K562 (cell line): ENCODE measurements around the gene IGSF23. TPM values are rescaled to one million over a fixed set of nuclear protein-coding genes. Genes with fewer than 3 reads are reported as not detected.

Experiments used
- CREBBP ChIP-seq: IDR thresholded peaks from one replicate; pipeline ENCODE4 v1.6.1; 2012; ENCODE audit warnings: low read depth, mild to moderate bottlenecking, control low read depth, inconsistent platforms, low read length
- ETV1 ChIP-seq: fragments of 450-650 bp; conservative IDR thresholded peaks from 2 replicates; pipeline ENCODE4 v1.6.1; 2016; ENCODE audit warnings: missing genetic modification characterization, control low read depth, low read depth, missing compliant biosample characterization
- KLF6 ChIP-seq: fragments of 250-450 bp; sonication (Bioruptor Pico); IDR thresholded peaks from 2 replicates; pipeline ENCODE4 v1.4.0; 2020; ENCODE audit warnings: mild to moderate bottlenecking, moderate library complexity, borderline replicate concordance
- MAZ ChIP-seq, 2 experiments: fragments of 450-650 bp in 1 of 2; sonication (generic) in 1 of 2; formaldehyde crosslinking; IDR thresholded peaks in 1 of 2; conservative IDR thresholded peaks in 1 of 2; 2 replicates each; pipeline versions ENCODE4 v1.4.0 to v1.5.0; 2020; ENCODE audit warnings: mild to moderate bottlenecking in 1 of 2, missing genetic modification reagents in 1 of 2
- MECOM ChIP-seq: fragments of 250-450 bp; sonication (Bioruptor Pico); IDR thresholded peaks from 2 replicates; pipeline ENCODE4 v1.8.0; 2022; ENCODE audit warnings: inconsistent platforms
- PHF21A ChIP-seq: fragments of 450-650 bp; IDR thresholded peaks from 2 replicates; pipeline ENCODE4 v1.6.1; 2017; ENCODE audit warnings: low read depth, borderline replicate concordance
- SMAD4 ChIP-seq: fragments of 250-450 bp; sonication (Bioruptor Pico); conservative IDR thresholded peaks from 2 replicates; pipeline ENCODE4 v1.8.0; 2021; ENCODE audit warnings: inconsistent platforms, mild to moderate bottlenecking, moderate library complexity
- SREBF2 ChIP-seq: sonication (generic); formaldehyde crosslinking; IDR thresholded peaks from 2 replicates; pipeline ENCODE4 v1.4.0; 2020; ENCODE audit warnings: mild to moderate bottlenecking, missing genetic modification reagents
- TAL1 ChIP-seq: fragments of 450-650 bp; IDR thresholded peaks from 2 replicates; pipeline ENCODE4 v1.6.1; 2016; ENCODE audit warnings: mild to moderate bottlenecking
- ZNF384 ChIP-seq: IDR thresholded peaks from 2 replicates; pipeline ENCODE4 v1.6.1; 2012; ENCODE audit warnings: low read depth, low read length, improper control_type of control experiment
- ZNF551 ChIP-seq: fragments of 250-450 bp; sonication (Bioruptor Pico); IDR thresholded peaks from 2 replicates; pipeline ENCODE4 v1.5.0; 2021; ENCODE audit warnings: mild to moderate bottlenecking, moderate library complexity
- ZNF764 ChIP-seq: fragments of 250-450 bp; sonication (Bioruptor Pico); IDR thresholded peaks from 2 replicates; pipeline ENCODE4 v1.4.0; 2020; ENCODE audit warnings: low read depth, mild to moderate bottlenecking, moderate library complexity
- polyA plus RNA-seq, 8 experiments: library from polyadenylated mRNA; depleted of rRNA in 4 of 8; stranded (reverse) in 5 of 8; unstranded in 3 of 8; fragments of >200 nt; fragmentation: Nextera tagmentation in 2 of 8; fragmentation: Illumina TruSeq in 1 of 8; extraction: Ambion mirVana in 2 of 8; extraction: Trizol in 1 of 8; gene quantifications; 2 replicates each; pipeline versions ENCODE4 v1.2.1 to v1.2.3, GENCODE V29; 2011 to 2014; ENCODE audit warnings: inconsistent platforms in 1 of 8, missing spikeins in 1 of 8
- total RNA-seq, 7 experiments: library from RNA; depleted of rRNA in 6 of 7; stranded (reverse); fragments of >200 nt in 6 of 7; fragmentation: Illumina TruSeq in 2 of 7; extraction: Trizol in 2 of 7; gene quantifications; 2 replicates each; pipeline versions ENCODE4 v1.2.1 to v1.2.3, GENCODE V29; 2011 to 2021; ENCODE audit warnings: low replicate concordance in 1 of 7
- TF ChIP-seq, protein P1 (sequence below): sonication (generic); formaldehyde crosslinking; IDR thresholded peaks from 2 replicates; pipeline ENCODE4 v1.8.0; 2023; ENCODE audit warnings: missing genetic modification reagents, mild to moderate bottlenecking, borderline replicate concordance
- TF ChIP-seq, protein P2 (sequence below): sonication (generic); formaldehyde crosslinking; IDR thresholded peaks from 2 replicates; pipeline ENCODE4 v1.8.0; 2022; ENCODE audit warnings: missing genetic modification reagents, mild to moderate bottlenecking, borderline replicate concordance
- TF ChIP-seq, protein P3 (sequence below): sonication (generic); formaldehyde crosslinking; IDR thresholded peaks from 2 replicates; pipeline ENCODE4 v1.9.0; 2022; ENCODE audit warnings: mild to moderate bottlenecking, missing genetic modification reagents

IGSF23 gene
- total and polyA plus RNA-seq, 9 of the 15 experiments (the other 6 are each of a cell fraction or from before 2014, with no cell fraction given) = not detected

DNA sequence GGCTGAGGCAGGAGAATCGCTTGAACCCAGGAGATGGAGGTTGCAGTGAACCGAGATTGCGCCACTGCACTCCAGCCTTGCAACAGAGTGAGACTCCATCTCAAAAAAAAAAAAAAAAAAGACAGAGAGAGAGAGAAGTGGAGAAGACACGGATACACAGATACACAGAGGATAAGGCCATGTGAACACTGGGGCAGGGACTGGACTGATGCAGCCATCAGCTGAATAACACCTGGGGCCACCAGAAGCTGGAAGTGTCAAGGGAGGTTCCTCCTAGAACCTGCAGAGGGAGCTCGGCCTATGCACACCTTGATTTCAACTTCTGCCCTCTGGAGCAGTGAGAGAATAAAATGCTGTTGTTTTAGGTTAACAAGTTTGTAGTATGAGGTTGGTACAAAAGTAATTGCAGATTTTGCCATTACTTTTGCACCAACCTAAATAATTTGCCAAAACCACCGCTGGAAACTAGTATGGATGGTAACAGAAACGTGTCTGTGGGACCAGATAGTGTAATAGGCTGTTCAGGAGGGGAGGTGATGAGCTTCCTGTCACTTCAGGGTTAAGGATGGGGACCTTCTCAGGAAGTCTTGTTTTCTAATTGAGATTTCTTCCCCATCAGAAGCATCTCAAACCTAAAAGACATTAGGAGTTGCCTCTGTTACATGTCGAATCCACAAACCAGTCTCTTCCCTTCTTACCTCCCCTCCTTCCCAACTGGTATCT is 36.4 kb upstream of the IGSF23 start (continued):
- TF ChIP-seq, protein P1, sequence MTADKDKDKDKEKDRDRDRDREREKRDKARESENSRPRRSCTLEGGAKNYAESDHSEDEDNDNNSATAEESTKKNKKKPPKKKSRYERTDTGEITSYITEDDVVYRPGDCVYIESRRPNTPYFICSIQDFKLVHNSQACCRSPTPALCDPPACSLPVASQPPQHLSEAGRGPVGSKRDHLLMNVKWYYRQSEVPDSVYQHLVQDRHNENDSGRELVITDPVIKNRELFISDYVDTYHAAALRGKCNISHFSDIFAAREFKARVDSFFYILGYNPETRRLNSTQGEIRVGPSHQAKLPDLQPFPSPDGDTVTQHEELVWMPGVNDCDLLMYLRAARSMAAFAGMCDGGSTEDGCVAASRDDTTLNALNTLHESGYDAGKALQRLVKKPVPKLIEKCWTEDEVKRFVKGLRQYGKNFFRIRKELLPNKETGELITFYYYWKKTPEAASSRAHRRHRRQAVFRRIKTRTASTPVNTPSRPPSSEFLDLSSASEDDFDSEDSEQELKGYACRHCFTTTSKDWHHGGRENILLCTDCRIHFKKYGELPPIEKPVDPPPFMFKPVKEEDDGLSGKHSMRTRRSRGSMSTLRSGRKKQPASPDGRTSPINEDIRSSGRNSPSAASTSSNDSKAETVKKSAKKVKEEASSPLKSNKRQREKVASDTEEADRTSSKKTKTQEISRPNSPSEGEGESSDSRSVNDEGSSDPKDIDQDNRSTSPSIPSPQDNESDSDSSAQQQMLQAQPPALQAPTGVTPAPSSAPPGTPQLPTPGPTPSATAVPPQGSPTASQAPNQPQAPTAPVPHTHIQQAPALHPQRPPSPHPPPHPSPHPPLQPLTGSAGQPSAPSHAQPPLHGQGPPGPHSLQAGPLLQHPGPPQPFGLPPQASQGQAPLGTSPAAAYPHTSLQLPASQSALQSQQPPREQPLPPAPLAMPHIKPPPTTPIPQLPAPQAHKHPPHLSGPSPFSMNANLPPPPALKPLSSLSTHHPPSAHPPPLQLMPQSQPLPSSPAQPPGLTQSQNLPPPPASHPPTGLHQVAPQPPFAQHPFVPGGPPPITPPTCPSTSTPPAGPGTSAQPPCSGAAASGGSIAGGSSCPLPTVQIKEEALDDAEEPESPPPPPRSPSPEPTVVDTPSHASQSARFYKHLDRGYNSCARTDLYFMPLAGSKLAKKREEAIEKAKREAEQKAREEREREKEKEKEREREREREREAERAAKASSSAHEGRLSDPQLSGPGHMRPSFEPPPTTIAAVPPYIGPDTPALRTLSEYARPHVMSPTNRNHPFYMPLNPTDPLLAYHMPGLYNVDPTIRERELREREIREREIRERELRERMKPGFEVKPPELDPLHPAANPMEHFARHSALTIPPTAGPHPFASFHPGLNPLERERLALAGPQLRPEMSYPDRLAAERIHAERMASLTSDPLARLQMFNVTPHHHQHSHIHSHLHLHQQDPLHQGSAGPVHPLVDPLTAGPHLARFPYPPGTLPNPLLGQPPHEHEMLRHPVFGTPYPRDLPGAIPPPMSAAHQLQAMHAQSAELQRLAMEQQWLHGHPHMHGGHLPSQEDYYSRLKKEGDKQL (CRISPR knock-in tag) = no peak
- no peak for TF ChIP-seq TAL1
- peak in 1 of 2 experiments; percentile 48; a peak in 2 of 4 replicates for TF ChIP-seq MAZ (CRISPR knock-in tag; conservative IDR thresholded peaks at IDR 0.05 in 1 of 2, IDR thresholded peaks at IDR 0.05 in 1 of 2)
- TF ChIP-seq PHF21A = no peak
- TF ChIP-seq, protein P2, sequence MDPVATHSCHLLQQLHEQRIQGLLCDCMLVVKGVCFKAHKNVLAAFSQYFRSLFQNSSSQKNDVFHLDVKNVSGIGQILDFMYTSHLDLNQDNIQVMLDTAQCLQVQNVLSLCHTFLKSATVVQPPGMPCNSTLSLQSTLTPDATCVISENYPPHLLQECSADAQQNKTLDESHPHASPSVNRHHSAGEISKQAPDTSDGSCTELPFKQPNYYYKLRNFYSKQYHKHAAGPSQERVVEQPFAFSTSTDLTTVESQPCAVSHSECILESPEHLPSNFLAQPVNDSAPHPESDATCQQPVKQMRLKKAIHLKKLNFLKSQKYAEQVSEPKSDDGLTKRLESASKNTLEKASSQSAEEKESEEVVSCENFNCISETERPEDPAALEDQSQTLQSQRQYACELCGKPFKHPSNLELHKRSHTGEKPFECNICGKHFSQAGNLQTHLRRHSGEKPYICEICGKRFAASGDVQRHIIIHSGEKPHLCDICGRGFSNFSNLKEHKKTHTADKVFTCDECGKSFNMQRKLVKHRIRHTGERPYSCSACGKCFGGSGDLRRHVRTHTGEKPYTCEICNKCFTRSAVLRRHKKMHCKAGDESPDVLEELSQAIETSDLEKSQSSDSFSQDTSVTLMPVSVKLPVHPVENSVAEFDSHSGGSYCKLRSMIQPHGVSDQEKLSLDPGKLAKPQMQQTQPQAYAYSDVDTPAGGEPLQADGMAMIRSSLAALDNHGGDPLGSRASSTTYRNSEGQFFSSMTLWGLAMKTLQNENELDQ (CRISPR knock-in tag) = no peak
- TF ChIP-seq CREBBP = no peak
- no peak for TF ChIP-seq MECOM (CRISPR knock-in tag)
- TF ChIP-seq ZNF764 (CRISPR knock-in tag) = no peak
- no peak for TF ChIP-seq SMAD4 (CRISPR knock-in tag)
- no peak for TF ChIP-seq SREBF2
- no peak for TF ChIP-seq ZNF551 (CRISPR knock-in tag)
- TF ChIP-seq ETV1 (tag) = no peak; the same call in 1 of the 2 replicates
- TF ChIP-seq ZNF384 = no peak
- TF ChIP-seq, protein P3, sequence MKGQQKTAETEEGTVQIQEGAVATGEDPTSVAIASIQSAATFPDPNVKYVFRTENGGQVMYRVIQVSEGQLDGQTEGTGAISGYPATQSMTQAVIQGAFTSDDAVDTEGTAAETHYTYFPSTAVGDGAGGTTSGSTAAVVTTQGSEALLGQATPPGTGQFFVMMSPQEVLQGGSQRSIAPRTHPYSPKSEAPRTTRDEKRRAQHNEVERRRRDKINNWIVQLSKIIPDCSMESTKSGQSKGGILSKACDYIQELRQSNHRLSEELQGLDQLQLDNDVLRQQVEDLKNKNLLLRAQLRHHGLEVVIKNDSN (CRISPR knock-in tag) = no peak
- TF ChIP-seq KLF6 (CRISPR knock-in tag) = no peak
